Measurements from ENCODE around the gene PTPRT.

DNA sequence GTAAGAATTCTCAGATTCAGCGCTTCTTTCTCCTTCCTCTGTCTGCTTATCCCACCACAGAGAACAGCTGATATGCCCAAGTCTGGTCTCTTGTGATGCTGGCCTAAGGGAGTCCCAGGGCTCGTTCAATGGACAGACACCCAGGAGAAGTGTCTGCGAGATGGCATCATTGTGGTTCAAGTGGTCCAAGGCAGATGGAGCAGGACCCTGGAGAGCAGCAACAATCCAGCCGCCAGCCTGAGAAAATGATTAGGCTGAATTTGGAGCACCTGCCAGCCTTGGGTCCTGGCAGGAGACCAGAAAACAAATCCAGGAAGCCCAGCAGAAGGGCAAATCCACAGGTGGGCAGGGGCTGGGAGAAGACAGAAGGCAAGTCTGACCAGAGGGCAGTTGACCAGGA, 145.8 kb downstream of the PTPRT start:
- no peak for TF ChIP-seq POLR2AphosphoS5 (IDR thresholded peaks at IDR 0.05; ENCODE audit: borderline replicate concordance, low read depth, low read length)
- no peak for TF ChIP-seq EZH2 (IDR thresholded peaks at IDR 0.05)
